DND-41 (cell line): ENCODE results near the gene DEPP1.

Experiments
- CTCF ChIP-seq: IDR thresholded peaks from 2 replicates; pipeline ENCODE4 v1.5.1; 2012; ENCODE audit warnings: borderline replicate concordance, low read length, moderate library complexity, mild to moderate bottlenecking; ENCODE audit not compliant: poor library complexity, severe bottlenecking; ENCODE audit errors: extremely low read depth
- EZH2 ChIP-seq: IDR thresholded peaks from 3 replicates; pipeline ENCODE4 v1.6.1; 2012; ENCODE audit warnings: borderline replicate concordance, low read depth, mild to moderate bottlenecking, moderate library complexity, low read length, inconsistent platforms; ENCODE audit not compliant: severe bottlenecking

- TF ChIP-seq CTCF (no peak), EZH2 (no peak)
These were observed 14.2 kb upstream of the DEPP1 start for GRCh38 chr10:44992732-44993225.
